SK-N-SH (cell line): ENCODE results near the gene PRRC2A. TPM values are rescaled to one million over a fixed set of nuclear protein-coding genes. Genes with fewer than 3 reads are reported as not detected.
A peak's percentile ranks its signal among the peaks of the same experiment; 100 is the strongest.

Source experiments
- CTCF ChIA-PET: fragments of 300-600, 350-600 bp; formaldehyde crosslinking; extraction: SDS; loops from one replicate; lab custom pipeline; 2021; lab: Yijun Ruan, JAX
- POLR2A ChIA-PET: fragments of 350-600 bp; sonication (Branson Sonifier 250); formaldehyde crosslinking; extraction: SDS; loops from one replicate; lab custom pipeline; 2020; ENCODE audit warnings: antibody characterized with exemption, inconsistent platforms; lab: Yijun Ruan, JAX
- DNase-seq: peaks from one replicate; pipeline ENCODE4 v3.0.0; 2012
- H2AFZ ChIP-seq: fragments of 200-600 bp; sonication (generic); 2 replicates; pipeline ENCODE4 v1.8.1; 2016; ENCODE audit warnings: antibody characterized with exemption, mild to moderate bottlenecking, low read depth
- H3F3A ChIP-seq: fragments of 200-600 bp; sonication (generic); replicated peaks from 2 replicates; pipeline ENCODE3; 2016; ENCODE audit warnings: antibody characterized with exemption, mild to moderate bottlenecking; ENCODE audit not compliant: insufficient read depth
- H3K27ac ChIP-seq, 2 experiments: fragments of 200-500 bp in 1 of 2; fragments of 200-600 bp in 1 of 2; sonication (Bioruptor generic) in 1 of 2; sonication (generic), shearing (Covaris generic) in 1 of 2; 2 replicates each; pipeline versions ENCODE4 v1.5.1 to v1.6.1; 2014 to 2016; ENCODE audit warnings: low read depth in 2 of 2, inconsistent platforms in 1 of 2, low read length in 1 of 2, mild to moderate bottlenecking in 1 of 2, mixed read lengths in 1 of 2
- H3K27me3 ChIP-seq: fragments of 200-600 bp; sonication (generic), shearing (Covaris generic); 2 replicates; pipeline ENCODE4 v1.6.1; 2016; ENCODE audit warnings: mixed run types; ENCODE audit not compliant: insufficient read depth
- H3K36me3 ChIP-seq, 2 experiments: fragments of 200-500 bp in 1 of 2; fragments of 200-600 bp in 1 of 2; sonication (Bioruptor generic) in 1 of 2; sonication (generic) in 1 of 2; replicated peaks in 1 of 2; 2 replicates each; pipeline versions ENCODE3 to v1.5.1; 2014 to 2016; ENCODE audit warnings: low read length in 1 of 2, mild to moderate bottlenecking in 1 of 2; ENCODE audit not compliant: insufficient read depth in 2 of 2, control insufficient read depth in 1 of 2
- H3K4me1 ChIP-seq, 2 experiments: fragments of 200-500 bp in 1 of 2; fragments of 200-600 bp in 1 of 2; sonication (Bioruptor generic) in 1 of 2; sonication (generic), shearing (Covaris generic) in 1 of 2; 2 replicates each; pipeline versions ENCODE4 v1.5.1 to v1.6.1; 2014 to 2016; ENCODE audit warnings: low read depth in 1 of 2, low read length in 1 of 2, mixed run types in 1 of 2; ENCODE audit not compliant: insufficient read depth in 2 of 2, control insufficient read depth in 1 of 2
- H3K4me2 ChIP-seq: fragments of 200-600 bp; sonication (generic), shearing (Covaris generic); 2 replicates; pipeline ENCODE4 v1.6.1; 2017; ENCODE audit warnings: mixed run types
- H3K4me3 ChIP-seq, 2 experiments: fragments of 200-500 bp in 1 of 2; fragments of 200-600 bp in 1 of 2; sonication (Bioruptor generic) in 1 of 2; sonication (generic), shearing (Covaris generic) in 1 of 2; 2 replicates each; pipeline versions ENCODE4 v1.5.1 to v1.8.1; 2014 to 2016; ENCODE audit warnings: low read depth in 2 of 2, inconsistent platforms in 1 of 2, low read length in 1 of 2, mild to moderate bottlenecking in 1 of 2, mixed read lengths in 1 of 2, moderate library complexity in 1 of 2
- H3K79me2 ChIP-seq: fragments of 200-600 bp; sonication (generic); 2 replicates; pipeline ENCODE4 v1.8.1; 2017; ENCODE audit warnings: mild to moderate bottlenecking; ENCODE audit not compliant: insufficient read depth
- H3K9ac ChIP-seq: fragments of 200-600 bp; sonication (generic); 2 replicates; pipeline ENCODE4 v1.6.1; 2017; ENCODE audit warnings: mixed run types
- H3K9me2 ChIP-seq: fragments of 200-600 bp; sonication (generic); 2 replicates; pipeline ENCODE4 v1.6.1; 2017; ENCODE audit warnings: mixed run types
- H3K9me3 ChIP-seq: fragments of 200-600 bp; sonication (generic); 2 replicates; pipeline ENCODE4 v1.6.1; 2017; ENCODE audit warnings: mixed run types, mild to moderate bottlenecking, moderate library complexity
- H4K20me1 ChIP-seq: fragments of 200-600 bp; sonication (generic); 2 replicates; pipeline ENCODE4 v1.6.1; 2017; ENCODE audit warnings: mild to moderate bottlenecking, mixed run types; ENCODE audit not compliant: insufficient read depth
- CTCF ChIP-seq: fragments of 200-600 bp; sonication (generic); IDR thresholded peaks from 2 replicates; pipeline ENCODE4 v1.6.1; 2017; ENCODE audit warnings: antibody characterized with exemption, mild to moderate bottlenecking, moderate library complexity
- FOSL2 ChIP-seq: IDR thresholded peaks from 2 replicates; pipeline ENCODE4 v1.4.0; 2012; ENCODE audit warnings: low read depth, mild to moderate bottlenecking, moderate library complexity, borderline replicate concordance
- MEF2A ChIP-seq: IDR thresholded peaks from 2 replicates; pipeline ENCODE4 v1.4.0; 2012; ENCODE audit warnings: low read depth, borderline replicate concordance
- MXI1 ChIP-seq: IDR thresholded peaks from 2 replicates; pipeline ENCODE4 v1.6.1; 2012; ENCODE audit warnings: mild to moderate bottlenecking, low read depth, low read length, improper control_type of control experiment
- SIN3A ChIP-seq: IDR thresholded peaks from 2 replicates; pipeline ENCODE4 v1.6.1; 2012; ENCODE audit warnings: low read depth, mild to moderate bottlenecking, low read length, moderate library complexity, borderline replicate concordance
- USF1 ChIP-seq: IDR thresholded peaks from 2 replicates; pipeline ENCODE4 v1.4.0; 2012; ENCODE audit warnings: low read depth, borderline replicate concordance
- WGBS: methylation state at CpG from one replicate; pipeline ENCODE4 v1.1.6; 2017; ENCODE audit warnings: low lambda C conversion rate; 5-methylcytosine and 5-hydroxymethylcytosine counted together
- polyA plus RNA-seq, 3 experiments: library from polyadenylated mRNA; depleted of rRNA; stranded (reverse); fragments of >200 nt; gene quantifications; 2 replicates each; pipeline ENCODE4 v1.2.3, GENCODE V29; 2012
- TF ChIP-seq, protein P1 (sequence below): IDR thresholded peaks from 2 replicates; pipeline ENCODE4 v1.6.1; 2012; ENCODE audit warnings: mild to moderate bottlenecking, low read depth, low read length, moderate library complexity
- TF ChIP-seq, protein P2 (sequence below): IDR thresholded peaks from 2 replicates; pipeline ENCODE4 v1.4.0; 2012; ENCODE audit warnings: low read depth

Gene PRRC2A
- polyA plus RNA-seq, 1 of the 3 experiments (the other 2 are of a cell fraction), result 76.1 TPM

- H3K4me1 ChIP-seq, result no peaks in the 10 kb centered on the region; a peak in 1 of 4 replicates
- 96% methylated on average over 23 of the region's 25 CpGs for WGBS
- H3K27ac ChIP-seq, result no peak overlapping the region
- no peak overlapping the region for H2AFZ ChIP-seq
- H3K79me2 ChIP-seq, result peaks cover 36% of the 10 kb centered on the region
- H3K9me2 ChIP-seq, result no peaks in the 10 kb centered on the region
- H4K20me1 ChIP-seq, result peaks cover 19% of the 10 kb centered on the region; the same call in 1 of the 2 replicates
- POLR2A ChIA-PET, result interaction anchor here (1.5 kb wide), 1 partner anchor 10 kb away, joined by 3 read pairs; the partner anchor contains the start of gene PRRC2A
- CTCF ChIA-PET, result interaction anchor here (1.0 to 1.4 kb wide), 2 partner anchors 19 to 84 kb away, joined by 3 to 4 read pairs; partner anchors contain the start of gene ATP6V1G2
- no peak overlapping the region for H3K9ac ChIP-seq
- H3K9me3 ChIP-seq, result no peaks in the 10 kb centered on the region
- peak; percentile 16 for DNase-seq
- H3K36me3 ChIP-seq, result peaks cover 74 to 98% of the 10 kb centered on the region in 2 experiments
- no peak overlapping the region for H3K4me3 ChIP-seq
- peaks cover 20% of the 10 kb centered on the region for H3F3A ChIP-seq
- TF ChIP-seq SIN3A (no peak), MXI1 (no peak), USF1 (no peak), CTCF (no peak), FOSL2 (no peak), MEF2A (no peak)
- TF ChIP-seq, protein P1, sequence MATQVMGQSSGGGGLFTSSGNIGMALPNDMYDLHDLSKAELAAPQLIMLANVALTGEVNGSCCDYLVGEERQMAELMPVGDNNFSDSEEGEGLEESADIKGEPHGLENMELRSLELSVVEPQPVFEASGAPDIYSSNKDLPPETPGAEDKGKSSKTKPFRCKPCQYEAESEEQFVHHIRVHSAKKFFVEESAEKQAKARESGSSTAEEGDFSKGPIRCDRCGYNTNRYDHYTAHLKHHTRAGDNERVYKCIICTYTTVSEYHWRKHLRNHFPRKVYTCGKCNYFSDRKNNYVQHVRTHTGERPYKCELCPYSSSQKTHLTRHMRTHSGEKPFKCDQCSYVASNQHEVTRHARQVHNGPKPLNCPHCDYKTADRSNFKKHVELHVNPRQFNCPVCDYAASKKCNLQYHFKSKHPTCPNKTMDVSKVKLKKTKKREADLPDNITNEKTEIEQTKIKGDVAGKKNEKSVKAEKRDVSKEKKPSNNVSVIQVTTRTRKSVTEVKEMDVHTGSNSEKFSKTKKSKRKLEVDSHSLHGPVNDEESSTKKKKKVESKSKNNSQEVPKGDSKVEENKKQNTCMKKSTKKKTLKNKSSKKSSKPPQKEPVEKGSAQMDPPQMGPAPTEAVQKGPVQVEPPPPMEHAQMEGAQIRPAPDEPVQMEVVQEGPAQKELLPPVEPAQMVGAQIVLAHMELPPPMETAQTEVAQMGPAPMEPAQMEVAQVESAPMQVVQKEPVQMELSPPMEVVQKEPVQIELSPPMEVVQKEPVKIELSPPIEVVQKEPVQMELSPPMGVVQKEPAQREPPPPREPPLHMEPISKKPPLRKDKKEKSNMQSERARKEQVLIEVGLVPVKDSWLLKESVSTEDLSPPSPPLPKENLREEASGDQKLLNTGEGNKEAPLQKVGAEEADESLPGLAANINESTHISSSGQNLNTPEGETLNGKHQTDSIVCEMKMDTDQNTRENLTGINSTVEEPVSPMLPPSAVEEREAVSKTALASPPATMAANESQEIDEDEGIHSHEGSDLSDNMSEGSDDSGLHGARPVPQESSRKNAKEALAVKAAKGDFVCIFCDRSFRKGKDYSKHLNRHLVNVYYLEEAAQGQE, result no peak
- TF ChIP-seq, protein P2, sequence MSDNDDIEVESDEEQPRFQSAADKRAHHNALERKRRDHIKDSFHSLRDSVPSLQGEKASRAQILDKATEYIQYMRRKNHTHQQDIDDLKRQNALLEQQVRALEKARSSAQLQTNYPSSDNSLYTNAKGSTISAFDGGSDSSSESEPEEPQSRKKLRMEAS, result no peak
- no peaks in the 10 kb centered on the region for H3K27me3 ChIP-seq
- no peak overlapping the region for H3K4me2 ChIP-seq
Measured at GRCh38 chr6:31630177-31630934, 9.8 kb downstream of the PRRC2A start.
